Fibroblast of gingiva (primary cell): Measurements from ENCODE around the gene OPALIN.

Experiments
- DNase-seq: peaks from one replicate; pipeline ENCODE4 v3.0.0-alpha.2; 2011; ENCODE audit warnings: low read depth

OPALIN gene

DNA sequence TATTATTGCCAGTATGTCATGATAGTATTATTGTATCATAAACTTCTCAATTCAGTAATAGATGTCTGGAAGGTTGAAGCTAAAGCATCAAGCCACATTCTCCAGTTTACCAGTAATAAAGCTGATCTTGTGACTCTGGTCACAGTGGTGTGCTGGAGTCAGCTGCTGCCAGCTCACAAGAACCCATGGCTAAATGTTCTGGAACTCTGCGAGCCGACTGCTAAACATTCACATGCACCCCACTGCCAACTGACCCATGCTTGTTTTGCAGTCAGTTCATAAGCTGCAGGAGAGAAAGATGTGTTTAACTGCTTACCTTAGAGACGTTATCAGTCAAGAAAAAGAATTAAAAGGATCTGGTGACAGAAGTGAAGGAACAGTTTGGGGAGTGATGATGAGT is 60.4 kb downstream of the OPALIN start:
- no peak for DNase-seq

GRCh38 chr10:96297486-96297885 is 61.3 kb downstream of the OPALIN start:
- DNase-seq, result no peak

- DNase-seq, result no peak
These were observed 63.3 kb downstream of the OPALIN start for GRCh38 chr10:96295475-96295874.
